GM08714 (cell line): ENCODE results near the gene TEX101.
"Not testable (repeated sequence)": the region's sequence is repeated elsewhere in the genome, so short reads cannot be mapped to it uniquely, and the experiment has no call there.

Experiments
- H3K4me3 ChIP-seq: fragments of 200-500 bp; sonication (Bioruptor generic); 2 replicates; pipeline ENCODE4 v1.5.1; 2014; ENCODE audit warnings: mild to moderate bottlenecking, low read length, inconsistent platforms
- ZNF274 ChIP-seq: IDR thresholded peaks from 2 replicates; pipeline ENCODE4 v1.6.1; 2012; ENCODE audit warnings: mild to moderate bottlenecking, low read depth, low read length

The TEX101 gene

DNA sequence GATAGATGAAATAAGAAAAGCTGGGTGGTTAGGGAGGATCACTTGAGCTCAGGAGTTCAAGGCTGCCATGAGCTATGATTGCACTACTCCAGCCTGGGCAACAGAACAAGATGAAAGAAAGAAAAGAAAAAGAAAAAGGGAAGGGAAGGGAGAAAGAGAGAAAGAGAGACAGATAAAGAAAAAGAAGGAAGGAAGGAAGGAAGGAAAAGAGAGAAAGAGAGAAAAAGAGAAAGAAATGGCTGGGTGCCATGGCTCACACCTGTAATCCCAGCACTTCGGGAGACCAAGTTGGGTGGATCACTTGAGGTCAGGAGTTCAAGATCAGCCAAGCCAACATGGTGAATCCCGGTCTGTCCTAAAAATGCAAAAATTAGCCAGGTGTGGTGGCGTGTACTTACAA is 21.1 kb downstream of the TEX101 start:
- TF ChIP-seq ZNF274: no peak
- H3K4me3 ChIP-seq: no peak overlapping the region

DNA sequence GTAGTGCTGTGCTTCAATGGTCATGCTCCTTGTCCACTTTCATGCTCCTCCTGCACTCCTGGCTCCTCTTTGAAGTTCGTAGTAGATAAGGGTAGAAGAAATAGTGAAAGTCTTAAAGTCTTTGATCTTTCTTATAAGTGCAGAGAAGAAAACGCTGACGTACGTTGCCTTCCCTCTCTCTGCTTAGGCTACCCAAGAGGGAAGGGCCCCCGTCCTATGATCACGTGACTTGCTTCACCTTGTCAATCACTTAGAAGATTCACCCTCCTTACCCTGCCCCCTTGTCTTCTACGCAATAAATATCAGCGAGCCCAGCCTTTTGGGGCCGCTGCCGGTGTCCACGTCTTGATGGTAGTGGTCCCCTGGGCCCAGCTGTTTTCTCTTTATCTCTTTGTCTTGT is 22.6 kb downstream of the TEX101 start:
- not testable (repeated sequence) for H3K4me3 ChIP-seq

DNA sequence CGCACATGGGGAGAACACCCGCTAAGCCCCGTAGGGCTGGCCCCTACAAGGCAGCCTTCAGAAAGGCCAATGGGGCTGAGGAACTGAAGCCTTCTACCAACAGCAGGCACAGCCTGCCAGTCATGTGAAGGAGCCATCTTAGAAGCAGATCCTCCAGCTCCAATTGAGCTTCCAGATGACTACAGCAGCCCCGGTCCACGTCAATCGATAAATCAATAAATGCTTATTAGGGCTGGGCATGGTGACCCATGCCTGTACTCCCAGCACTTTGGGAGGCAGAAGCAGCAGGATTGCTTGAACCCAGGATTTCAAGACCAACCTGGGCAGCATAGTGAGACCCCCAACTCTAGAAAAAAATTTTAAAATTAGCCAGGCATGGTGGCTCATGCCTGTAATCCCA is 23.0 kb downstream of the TEX101 start:
- no peak for TF ChIP-seq ZNF274
- no peak overlapping the region for H3K4me3 ChIP-seq

DNA sequence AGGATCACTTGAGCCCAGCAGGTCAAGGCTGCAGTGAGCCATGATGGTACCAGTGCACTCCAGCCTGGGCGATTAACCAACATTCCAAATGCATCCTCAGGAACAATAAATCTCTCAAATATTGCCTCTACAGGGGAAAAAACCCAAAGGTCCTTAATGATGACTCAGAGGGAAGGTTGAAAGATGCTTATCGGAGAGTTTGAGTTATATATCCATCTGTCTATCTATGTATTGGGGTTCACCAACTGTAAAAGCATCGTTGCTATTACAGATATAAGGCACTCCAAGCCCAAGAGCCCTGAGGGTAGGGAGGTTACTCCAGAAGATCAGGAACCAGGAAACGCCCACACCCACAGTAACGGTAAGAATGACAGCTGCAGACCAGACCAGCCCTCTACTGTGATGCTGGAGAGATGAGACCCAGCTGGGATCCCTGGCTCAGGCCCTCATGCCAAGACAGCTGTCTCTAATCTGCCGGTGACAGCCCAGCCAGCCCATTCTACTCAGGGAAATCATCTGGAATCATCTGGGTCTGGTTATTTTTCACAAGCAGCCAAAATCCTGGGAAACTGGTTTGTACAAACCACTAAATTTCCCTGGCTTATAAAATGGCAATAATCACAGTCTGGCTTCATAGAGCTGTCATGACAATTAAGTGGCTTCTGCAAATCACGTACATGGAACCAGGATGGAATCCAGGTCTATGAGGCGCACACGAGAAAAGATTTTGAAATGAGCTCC is 23.8 kb downstream of the TEX101 start:
- H3K4me3 ChIP-seq: no peak overlapping the region
- TF ChIP-seq ZNF274: no peak

DNA sequence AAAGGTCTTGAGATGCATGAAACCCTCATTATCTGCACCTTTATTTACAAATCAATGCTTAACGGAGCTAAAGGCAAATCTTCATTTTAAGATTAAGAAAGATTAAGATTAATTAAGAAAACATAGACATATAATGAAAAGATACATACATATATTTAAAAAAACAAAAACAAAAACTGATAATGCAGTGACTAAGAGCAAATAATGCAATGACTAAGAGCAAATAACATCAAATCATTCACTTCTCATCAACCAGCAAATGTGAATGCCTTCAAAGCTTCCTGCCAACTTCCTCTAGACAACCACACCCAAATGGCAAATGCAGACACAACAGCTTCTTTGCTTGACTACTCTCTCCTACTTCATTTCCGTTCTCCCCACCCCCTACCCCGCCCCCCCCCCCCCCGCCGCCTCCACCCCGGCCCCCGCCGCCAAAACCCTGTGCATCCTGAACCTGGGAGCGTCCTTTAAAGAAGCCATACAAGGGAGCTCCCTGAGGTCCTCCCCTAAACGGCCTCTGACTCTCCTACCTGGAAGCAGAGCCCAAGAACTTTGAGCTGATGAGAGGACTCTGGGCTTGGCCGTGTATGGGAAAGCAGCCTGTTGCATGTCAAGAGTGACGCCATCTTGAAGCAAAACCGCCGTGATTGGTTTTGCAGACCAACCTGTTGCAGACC is 24.5 kb downstream of the TEX101 start:
- TF ChIP-seq ZNF274: no peak
- no peak overlapping the region for H3K4me3 ChIP-seq

DNA sequence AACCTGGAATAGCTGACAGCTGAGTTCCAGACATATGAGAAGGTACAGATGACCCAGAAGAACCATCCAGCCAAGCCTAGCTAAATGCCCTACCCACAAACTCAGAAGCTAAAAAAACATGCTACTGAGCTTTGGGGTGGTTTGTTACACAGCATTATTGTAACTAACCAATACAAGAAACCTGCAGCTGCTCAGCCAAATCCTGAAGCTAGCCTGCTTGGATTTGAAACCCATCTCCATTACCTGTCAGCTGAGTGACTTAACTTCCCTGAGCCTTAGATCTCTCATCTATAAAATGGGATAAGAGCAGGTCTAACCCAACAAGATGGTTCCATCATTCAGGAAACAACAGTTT is 25.0 kb downstream of the TEX101 start:
- TF ChIP-seq ZNF274: no peak
- no peak overlapping the region for H3K4me3 ChIP-seq

DNA sequence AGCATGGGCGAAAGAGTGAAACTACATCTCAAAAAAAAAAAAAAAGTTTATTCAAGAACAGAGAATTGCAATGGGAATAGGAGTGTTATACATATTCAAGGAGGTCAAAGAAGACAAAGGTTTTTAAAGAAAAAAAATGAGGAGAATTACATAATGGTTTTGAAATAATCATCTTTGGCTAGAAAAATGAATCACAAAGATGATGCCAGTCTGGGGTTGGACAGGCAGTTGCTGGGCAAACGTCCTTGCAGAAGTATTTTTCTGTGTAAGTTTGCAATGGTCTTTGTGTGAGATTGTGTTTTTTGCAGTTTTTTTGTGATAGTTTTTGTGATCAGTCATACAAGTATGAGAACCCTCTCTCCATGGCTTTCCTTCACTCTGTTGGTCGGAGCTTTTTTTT is 27.0 kb downstream of the TEX101 start:
- H3K4me3 ChIP-seq: no peak overlapping the region
- no peak for TF ChIP-seq ZNF274

DNA sequence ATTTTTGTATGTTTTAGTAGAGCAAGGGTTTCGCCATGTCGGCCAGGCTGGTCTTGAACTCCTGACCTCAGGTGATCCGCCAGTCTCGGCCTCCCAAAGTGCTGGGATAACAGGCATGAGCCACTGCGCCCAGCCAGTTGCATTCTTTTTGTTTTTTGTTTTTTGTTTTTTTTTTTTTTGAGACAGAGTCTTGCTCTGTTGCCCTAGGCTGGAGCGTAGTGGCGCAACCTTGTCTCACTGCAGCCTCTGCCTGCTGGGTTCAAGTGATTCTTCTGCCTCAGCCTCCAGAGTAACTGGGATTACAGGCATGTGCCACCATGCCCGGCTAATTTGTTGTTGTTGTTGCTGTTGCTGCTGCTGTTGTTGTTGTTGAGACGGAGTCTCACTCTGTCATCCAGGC is 29.4 kb downstream of the TEX101 start:
- H3K4me3 ChIP-seq: not testable (repeated sequence)

DNA sequence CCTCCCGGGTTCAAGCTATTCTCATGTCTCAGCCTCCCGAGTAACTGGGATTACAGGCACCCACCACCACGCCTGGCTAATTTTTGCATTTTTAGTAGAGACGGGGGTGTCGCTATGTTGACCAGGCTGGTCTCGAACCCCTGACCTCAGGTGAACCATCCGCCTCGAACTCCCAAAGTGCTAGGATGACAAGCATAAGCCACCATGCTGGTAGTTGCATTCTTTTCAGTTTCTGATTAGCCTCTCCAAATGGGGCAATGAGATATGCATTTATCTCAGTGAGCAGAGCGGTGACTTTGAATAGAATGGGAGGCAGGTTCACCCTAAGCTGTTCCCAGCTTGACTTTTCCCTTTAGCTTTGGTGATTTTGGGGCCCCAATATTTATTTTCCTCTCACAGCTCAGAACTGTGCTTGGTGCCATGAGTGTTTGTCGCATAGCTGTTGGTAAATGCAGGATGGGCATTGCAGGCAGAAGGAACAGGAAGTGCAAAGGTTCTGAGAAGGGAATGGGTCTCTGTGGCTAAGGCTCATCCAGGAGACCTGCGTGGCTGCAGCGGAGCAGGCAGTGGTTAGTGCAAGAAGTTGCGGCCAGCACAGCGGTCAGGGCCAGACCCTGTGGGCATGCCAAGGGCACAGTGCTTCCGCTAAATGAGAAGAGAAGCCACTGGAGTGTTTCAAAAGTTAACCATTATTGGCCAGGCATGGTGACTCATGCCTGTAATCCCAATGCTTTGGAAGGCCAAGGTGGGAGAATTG is 30.0 kb downstream of the TEX101 start:
- H3K4me3 ChIP-seq: no peak overlapping the region
- no peak for TF ChIP-seq ZNF274

DNA sequence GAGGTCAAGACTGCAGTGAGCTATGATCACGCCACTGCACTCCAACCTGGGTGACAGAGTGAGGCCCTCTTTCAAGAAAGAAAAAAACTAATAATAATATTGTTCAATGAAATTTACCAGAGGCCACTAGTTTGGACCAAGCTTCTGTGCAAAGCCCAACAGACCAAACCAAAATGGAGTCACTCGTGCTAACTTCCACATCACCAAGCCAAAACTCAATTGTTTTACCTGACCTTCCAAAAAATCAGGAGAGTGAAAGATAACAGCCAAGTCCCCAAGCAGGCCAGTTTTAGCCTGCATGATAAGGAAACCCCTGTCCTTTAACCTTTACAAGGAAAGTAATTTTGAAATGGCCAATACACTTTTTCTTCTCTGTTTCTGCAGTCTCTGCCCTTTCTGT is 30.7 kb downstream of the TEX101 start:
- no peak for TF ChIP-seq ZNF274
- no peak overlapping the region for H3K4me3 ChIP-seq

DNA sequence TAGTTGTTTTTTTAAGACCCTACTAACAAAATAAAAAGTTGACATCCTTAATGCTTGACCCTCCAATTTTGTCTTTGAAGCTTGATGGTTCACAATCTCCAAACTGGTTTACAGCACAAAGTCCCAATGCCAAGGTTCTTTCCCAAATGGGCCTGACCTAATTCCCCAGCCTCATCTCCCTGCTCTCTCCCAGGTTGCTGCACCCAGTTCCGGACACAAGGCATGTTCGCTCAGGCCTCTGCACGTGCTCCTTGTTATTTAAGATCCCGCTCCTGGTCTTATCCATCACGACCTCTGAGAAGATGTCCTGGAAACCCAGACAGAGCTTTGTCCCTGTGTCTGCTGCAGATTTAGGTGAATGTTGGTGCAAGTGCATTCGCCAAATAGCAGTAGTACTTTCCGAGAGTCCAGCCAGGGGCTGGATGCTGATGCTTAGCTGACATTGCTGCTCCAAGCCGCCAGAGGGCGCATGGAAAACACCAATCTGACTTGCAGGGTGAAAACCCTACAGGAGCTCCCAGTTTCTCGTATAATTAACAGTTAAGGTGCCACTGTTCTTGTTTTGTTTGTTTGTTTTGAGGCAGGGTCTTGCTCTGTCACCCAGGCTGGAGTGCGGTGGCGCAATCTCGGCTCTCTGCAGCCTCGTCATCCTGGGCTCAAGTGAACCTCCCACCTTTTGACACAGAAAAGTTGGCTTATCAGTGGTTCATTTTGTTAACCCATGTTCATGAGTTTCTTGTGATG is 32.2 kb downstream of the TEX101 start:
- H3K4me3 ChIP-seq: no peak overlapping the region
- TF ChIP-seq ZNF274: no peak

DNA sequence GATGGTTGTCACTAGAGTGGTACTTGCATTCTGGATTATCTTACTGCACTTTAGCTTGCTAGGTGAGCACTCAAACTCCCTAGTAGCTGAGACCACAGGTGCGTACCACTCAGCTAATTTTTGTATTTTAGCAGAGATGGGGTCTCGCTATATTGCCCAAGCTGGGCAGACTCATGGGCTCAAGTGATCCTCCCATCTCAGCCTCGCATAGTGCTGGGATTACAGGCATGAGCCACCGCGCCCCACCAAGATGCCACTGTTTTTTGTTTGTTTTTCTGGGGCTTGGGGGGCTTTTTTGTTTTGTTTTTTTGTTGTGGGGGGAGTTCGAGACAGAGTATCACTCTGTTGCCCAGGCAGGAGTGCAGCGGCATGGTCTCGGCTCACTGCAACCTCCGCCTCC is 33.0 kb downstream of the TEX101 start:
- H3K4me3 ChIP-seq: no peak overlapping the region
- no peak for TF ChIP-seq ZNF274

DNA sequence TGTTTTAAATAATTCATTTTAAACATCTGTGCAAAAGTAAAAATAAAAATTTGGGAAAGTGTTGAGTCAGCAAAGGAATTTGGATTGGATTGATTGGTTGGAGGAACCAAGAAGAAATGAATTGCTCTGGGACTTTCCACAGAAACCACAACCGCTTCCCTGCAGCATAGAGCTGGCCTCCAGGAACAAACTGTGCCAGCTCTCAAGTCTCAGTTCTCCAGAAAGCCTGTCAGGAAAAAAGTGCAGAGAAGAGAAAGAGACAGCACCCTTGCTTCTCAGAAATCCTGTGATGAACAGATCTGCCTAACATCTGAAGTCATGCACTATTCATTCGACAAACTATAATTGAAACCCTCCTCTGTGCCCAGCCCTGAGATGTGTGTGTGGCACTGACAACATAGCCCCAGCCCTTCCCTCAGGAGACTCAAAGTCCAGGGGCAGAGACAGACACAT is 35.9 kb downstream of the TEX101 start:
- H3K4me3 ChIP-seq: no peak overlapping the region
- TF ChIP-seq ZNF274: no peak

DNA sequence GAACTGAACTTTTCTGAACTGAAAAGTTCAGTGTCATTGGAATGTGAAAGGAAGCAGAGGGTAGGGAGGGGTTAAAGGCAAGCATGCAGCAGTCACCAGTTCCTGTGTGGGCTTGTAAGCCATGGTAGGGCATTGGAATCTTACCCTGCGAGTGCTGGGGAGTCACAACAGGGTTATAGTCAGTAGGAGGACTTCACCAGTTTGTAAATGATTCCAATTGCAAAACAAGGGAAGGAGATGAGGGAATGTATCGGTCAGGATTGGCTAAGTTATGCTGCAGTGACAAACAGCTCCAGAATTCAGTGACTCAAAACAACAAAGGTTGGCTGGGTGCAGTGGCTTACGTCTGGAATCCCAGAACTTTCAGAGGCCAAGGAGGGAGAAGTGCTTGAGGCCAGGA is 37.9 kb downstream of the TEX101 start:
- no peak for TF ChIP-seq ZNF274
- no peak overlapping the region for H3K4me3 ChIP-seq
